Astrocyte of the spinal cord (primary cell): ENCODE measurements around the gene PSMB5.
"Not testable (repeated sequence)": the region's sequence is repeated elsewhere in the genome, so short reads cannot be mapped to it uniquely, and the experiment has no call there.

Experiments used
- DNase-seq: peaks from one replicate; pipeline ENCODE4 v3.0.0; 2011; ENCODE audit warnings: low read depth, low spot score
- H3K4me3 ChIP-seq: 2 replicates; pipeline ENCODE4 v1.5.1; 2011; ENCODE audit warnings: low read depth, mild to moderate bottlenecking, low read length, moderate library complexity
- in situ Hi-C: cut with HindIII; loops from 2 replicates; pipeline ENCODE4 v1.10.0; 2017; ENCODE audit warnings: low sequenced_read_pairs
- TF ChIP-seq, protein P1 (sequence below): IDR thresholded peaks from 2 replicates; pipeline ENCODE4 v1.5.1; 2012; ENCODE audit warnings: low read depth, mild to moderate bottlenecking, low read length, inconsistent platforms

PSMB5 gene

DNA sequence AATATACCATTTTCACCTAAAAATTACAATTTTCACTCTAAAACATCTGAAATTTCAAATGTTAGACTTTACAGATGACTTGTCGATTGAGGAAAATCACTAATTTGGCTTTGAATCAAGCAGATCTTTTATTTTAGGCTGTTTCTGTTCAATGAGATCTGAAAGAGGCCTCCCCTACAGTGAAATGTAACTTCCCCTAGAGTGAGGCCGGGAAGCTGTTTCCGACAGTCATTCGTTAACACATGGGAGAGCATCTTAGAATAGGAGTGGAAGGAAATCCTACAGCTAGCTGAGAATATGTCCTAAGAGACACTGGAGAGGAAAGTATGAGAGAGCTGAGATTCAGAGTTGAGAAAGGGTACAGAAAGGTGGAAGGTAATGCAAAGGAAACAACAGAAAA, 19.1 kb downstream of the PSMB5 start:
- TF ChIP-seq, protein P1, sequence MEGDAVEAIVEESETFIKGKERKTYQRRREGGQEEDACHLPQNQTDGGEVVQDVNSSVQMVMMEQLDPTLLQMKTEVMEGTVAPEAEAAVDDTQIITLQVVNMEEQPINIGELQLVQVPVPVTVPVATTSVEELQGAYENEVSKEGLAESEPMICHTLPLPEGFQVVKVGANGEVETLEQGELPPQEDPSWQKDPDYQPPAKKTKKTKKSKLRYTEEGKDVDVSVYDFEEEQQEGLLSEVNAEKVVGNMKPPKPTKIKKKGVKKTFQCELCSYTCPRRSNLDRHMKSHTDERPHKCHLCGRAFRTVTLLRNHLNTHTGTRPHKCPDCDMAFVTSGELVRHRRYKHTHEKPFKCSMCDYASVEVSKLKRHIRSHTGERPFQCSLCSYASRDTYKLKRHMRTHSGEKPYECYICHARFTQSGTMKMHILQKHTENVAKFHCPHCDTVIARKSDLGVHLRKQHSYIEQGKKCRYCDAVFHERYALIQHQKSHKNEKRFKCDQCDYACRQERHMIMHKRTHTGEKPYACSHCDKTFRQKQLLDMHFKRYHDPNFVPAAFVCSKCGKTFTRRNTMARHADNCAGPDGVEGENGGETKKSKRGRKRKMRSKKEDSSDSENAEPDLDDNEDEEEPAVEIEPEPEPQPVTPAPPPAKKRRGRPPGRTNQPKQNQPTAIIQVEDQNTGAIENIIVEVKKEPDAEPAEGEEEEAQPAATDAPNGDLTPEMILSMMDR = no peak
- no peak overlapping the region for H3K4me3 ChIP-seq
- no peak for DNase-seq
- in situ Hi-C loops = no loop called here

DNA sequence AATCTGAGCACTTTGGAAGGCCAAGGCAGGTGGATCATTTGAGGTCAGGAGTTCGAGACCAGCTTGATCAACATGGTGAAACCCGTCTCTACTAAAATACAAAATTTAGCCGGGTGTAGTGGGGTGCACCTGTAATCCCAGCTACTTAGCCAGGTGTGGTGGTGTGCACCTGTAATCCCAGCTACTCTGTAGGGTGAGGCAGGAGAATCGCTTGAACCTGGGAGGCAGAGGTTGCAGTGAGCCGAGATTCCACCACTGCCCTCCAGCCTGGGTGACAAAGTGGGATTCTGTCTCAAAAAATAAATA, 21.0 kb downstream of the PSMB5 start:
- in situ Hi-C loops, DNase-seq, H3K4me3 ChIP-seq: not testable (repeated sequence)

DNA sequence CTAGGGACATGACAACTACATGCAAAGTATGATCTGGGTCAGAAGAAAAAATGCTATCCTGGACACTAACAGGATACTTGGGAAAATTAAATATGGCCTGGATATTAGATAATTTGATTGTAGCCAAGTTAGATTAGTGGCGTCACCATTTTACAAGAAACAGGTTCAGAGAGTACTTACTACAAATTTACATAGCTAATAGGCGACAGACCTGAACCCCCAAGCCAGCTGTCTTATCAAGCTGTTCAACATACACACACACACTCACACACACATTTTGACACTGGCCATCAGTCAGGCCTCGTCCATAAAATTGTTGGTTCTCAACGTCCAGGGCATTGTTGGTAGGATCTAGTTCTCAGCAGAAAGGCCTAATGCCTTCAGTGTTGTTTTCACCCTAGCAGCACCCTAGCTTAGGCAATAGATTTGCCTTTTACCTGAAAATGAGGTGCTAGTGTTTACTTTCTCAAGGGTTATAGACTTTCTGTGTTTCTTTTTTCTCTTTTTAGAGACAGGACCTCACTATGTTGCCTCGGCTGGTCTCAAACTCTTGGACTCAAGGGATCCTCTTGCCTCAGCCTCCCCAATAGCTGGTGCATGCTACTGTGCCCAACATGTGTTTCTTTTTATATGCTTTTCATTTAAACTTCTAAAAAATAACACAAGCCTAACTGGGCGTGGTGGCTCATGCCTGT, 21.5 kb downstream of the PSMB5 start:
- no peak overlapping the region for H3K4me3 ChIP-seq
- no peak for DNase-seq
- TF ChIP-seq, protein P1 = no peak
- in situ Hi-C loops = no loop called here

DNA sequence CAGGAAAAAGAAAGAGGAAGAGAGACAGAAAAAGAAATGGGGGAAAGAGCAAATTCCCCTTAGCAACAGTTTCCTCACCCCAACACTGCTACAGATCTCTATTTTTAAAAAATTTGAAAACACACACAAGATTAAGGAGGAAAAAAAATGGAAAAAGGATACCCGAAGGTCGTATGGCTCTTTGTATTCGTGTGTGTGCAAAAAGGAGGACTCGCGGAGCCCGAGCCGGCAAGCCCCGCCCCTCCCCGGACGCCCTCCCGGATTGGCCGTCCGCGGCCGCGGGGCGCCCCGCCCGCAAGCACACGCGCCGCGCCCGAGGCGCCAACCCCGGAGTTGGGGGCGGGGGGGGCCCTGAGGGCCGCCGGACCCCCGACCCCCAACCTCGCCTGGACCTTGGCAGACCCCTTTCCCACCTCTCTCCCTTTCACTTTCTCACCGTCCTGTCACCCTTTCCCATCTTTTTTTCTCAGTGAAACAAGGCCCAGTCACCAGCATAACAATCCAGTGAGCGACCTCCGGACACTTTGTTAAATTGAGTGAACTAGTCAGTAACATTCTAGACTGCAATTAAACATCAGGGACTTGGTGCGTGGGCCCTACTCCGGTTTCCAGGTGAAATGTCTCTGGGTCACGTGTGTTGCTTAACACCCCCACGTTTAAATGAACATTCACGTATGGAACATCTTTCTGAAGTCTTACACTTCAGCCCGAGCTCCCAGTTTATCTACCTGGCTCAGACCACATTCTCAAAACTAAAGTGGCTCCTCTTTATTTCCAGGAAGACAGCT, 24.6 kb downstream of the PSMB5 start, which contains the start of gene C14orf93:
C14orf93 (minus strand) TSS at position 205 of the 788 bp plus-strand sequence. CDS start 11,120 bp downstream, outside the sequence.
- peak; percentile 57 for DNase-seq
- H3K4me3 ChIP-seq = peak within 1 kb of the TSS; percentile 49
- TF ChIP-seq, protein P1 = no peak
- in situ Hi-C loops = no loop called here

DNA sequence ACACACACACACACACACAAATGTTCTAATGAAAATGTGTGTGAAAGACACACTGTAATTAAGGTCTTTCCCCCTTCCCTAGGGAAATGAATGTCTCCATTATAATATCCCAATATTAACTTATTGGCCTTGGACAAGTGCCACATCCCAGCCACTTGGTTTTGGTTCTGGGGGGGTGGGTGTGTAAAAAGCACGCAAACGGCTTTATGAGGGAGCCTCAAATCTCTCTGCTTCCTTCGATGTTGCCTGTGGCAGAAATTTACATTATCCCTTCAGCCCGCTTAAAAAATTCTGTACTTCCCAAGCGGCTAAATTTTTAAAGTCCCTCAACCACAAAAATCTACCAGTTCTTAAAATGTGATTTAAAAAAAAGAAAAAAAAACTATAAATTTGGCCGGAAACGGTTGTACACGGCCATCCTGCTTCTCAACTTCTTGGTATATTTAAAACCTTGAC, 25.2 kb downstream of the PSMB5 start:
- H3K4me3 ChIP-seq = peak overlapping the region; percentile 49
- TF ChIP-seq, protein P1 = no peak
- no peak for DNase-seq
- in situ Hi-C loops = no loop called here

DNA sequence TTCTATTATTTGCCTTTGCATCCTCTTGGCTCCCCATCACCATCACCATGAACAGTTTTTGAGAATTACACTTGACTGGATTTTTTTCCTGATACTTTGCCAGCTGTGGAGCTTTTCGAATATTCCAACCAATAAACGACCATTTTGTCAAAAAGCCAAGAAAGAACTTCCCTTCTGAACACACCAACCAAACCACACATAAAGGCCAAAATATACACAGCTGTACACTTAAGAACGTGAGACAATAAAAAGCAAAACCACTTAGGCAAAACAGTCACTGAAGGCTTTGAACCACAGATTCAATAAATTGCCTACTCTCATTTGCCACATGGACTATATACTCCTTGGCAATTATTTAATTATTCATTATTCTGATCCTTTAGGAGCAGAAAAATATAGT, 25.9 kb downstream of the PSMB5 start:
- TF ChIP-seq, protein P1 = no peak
- in situ Hi-C loops = no loop called here
- no peak overlapping the region for H3K4me3 ChIP-seq
- peak; percentile 32 for DNase-seq
